ENCODE data around the gene AGBL5. TPM values are rescaled to one million over a fixed set of nuclear protein-coding genes. Genes with fewer than 3 reads are reported as not detected.
A peak's percentile ranks its signal among the peaks of the same experiment; 100 is the strongest.

AGBL5 gene
- total RNA-seq, 2 donors from 2014 or later, result 56.9 to 76.1 TPM

GRCh38 chr2:27042985-27043634, 8.4 kb upstream of the AGBL5 start:
- no peak overlapping the region for H3K27ac ChIP-seq (ENCODE audit: low read depth, low read length)
- peaks cover 34% of the 10 kb centered on the region for H3K36me3 ChIP-seq (ENCODE audit: control insufficient read depth, insufficient read depth, low read length)
- no peaks in the 10 kb centered on the region for H3K27me3 Mint-ChIP-seq (ENCODE audit: insufficient read depth)
- H3K9me3 Mint-ChIP-seq, result no peaks in the 10 kb centered on the region
- no peak overlapping the region for H3K27ac Mint-ChIP-seq
- no peaks in the 10 kb centered on the region for H3K4me1 Mint-ChIP-seq
- H3K36me3 Mint-ChIP-seq (ENCODE audit: low read depth), result peaks cover 37% of the 10 kb centered on the region
- DNase-seq, result no peak
- H3K9me3 ChIP-seq (ENCODE audit: control insufficient read depth, low read length), result no peaks in the 10 kb centered on the region
- no peak overlapping the region for H3K4me3 ChIP-seq (ENCODE audit: low read length)
- H3K4me1 ChIP-seq (ENCODE audit: control insufficient read depth, insufficient read depth, low read length), result no peaks in the 10 kb centered on the region
- TF ChIP-seq, protein P1, sequence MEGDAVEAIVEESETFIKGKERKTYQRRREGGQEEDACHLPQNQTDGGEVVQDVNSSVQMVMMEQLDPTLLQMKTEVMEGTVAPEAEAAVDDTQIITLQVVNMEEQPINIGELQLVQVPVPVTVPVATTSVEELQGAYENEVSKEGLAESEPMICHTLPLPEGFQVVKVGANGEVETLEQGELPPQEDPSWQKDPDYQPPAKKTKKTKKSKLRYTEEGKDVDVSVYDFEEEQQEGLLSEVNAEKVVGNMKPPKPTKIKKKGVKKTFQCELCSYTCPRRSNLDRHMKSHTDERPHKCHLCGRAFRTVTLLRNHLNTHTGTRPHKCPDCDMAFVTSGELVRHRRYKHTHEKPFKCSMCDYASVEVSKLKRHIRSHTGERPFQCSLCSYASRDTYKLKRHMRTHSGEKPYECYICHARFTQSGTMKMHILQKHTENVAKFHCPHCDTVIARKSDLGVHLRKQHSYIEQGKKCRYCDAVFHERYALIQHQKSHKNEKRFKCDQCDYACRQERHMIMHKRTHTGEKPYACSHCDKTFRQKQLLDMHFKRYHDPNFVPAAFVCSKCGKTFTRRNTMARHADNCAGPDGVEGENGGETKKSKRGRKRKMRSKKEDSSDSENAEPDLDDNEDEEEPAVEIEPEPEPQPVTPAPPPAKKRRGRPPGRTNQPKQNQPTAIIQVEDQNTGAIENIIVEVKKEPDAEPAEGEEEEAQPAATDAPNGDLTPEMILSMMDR (conservative IDR thresholded peaks at IDR 0.05), result no peak
- no peaks in the 10 kb centered on the region for H3K27me3 ChIP-seq (ENCODE audit: control insufficient read depth, insufficient read depth, low read length, poor library complexity, severe bottlenecking)
- WGBS, 2 experiments (ENCODE audit: insufficient coverage in 1 of 2, insufficient read length in 1 of 2), result 93 to 95% methylated on average over 7 of the region's 7 CpGs
- no peak overlapping the region for H3K4me3 Mint-ChIP-seq
- H3K9ac ChIP-seq (ENCODE audit: extremely low read depth, low read length, poor library complexity, severe bottlenecking), result no peak overlapping the region

GRCh38 chr2:27049422-27050280, 1.8 kb upstream of the AGBL5 start:
- peak; percentile 52 for DNase-seq
- Mint-ChIP-seq H3K36me3 (ENCODE audit: low read depth) (peaks cover 14% of the 10 kb centered on the region), H3K9me3 (peaks cover 2% of the 10 kb centered on the region), H3K4me3 (peak overlapping the region; percentile 90), H3K27ac (peak overlapping the region; percentile 96), H3K4me1 (peaks cover 24% of the 10 kb centered on the region), H3K27me3 (ENCODE audit: insufficient read depth) (no peaks in the 10 kb centered on the region)
- Histone ChIP-seq H3K9ac (ENCODE audit: extremely low read depth, low read length, poor library complexity, severe bottlenecking) (peak overlapping the region; percentile 49), H3K4me3 (ENCODE audit: low read length) (peak overlapping the region; percentile 96), H3K4me1 (ENCODE audit: control insufficient read depth, insufficient read depth, low read length) (peaks cover 11% of the 10 kb centered on the region), H3K27me3 (ENCODE audit: control insufficient read depth, insufficient read depth, low read length, poor library complexity, severe bottlenecking) (no peaks in the 10 kb centered on the region), H3K36me3 (ENCODE audit: control insufficient read depth, insufficient read depth, low read length) (peaks cover 8% of the 10 kb centered on the region), H3K9me3 (ENCODE audit: control insufficient read depth, low read length) (no peaks in the 10 kb centered on the region), H3K27ac (ENCODE audit: low read depth, low read length) (no peak overlapping the region)
- TF ChIP-seq, protein P1 (conservative IDR thresholded peaks at IDR 0.05), result no peak
- 9 to 14% methylated on average over 29 to 52 of the region's 52 CpGs for WGBS, 2 experiments (ENCODE audit: insufficient coverage in 1 of 2, insufficient read length in 1 of 2)

GRCh38 chr2:27050281-27050995, 1.0 kb upstream of the AGBL5 start:
- peaks cover 21% of the 10 kb centered on the region for H3K36me3 Mint-ChIP-seq (ENCODE audit: low read depth)
- peak; percentile 99 for DNase-seq
- Histone ChIP-seq H3K4me3 (ENCODE audit: low read length) (peak overlapping the region; percentile 96), H3K4me1 (ENCODE audit: control insufficient read depth, insufficient read depth, low read length) (peaks cover 11% of the 10 kb centered on the region), H3K27ac (ENCODE audit: low read depth, low read length) (peak overlapping the region; percentile 91), H3K9me3 (ENCODE audit: control insufficient read depth, low read length) (no peaks in the 10 kb centered on the region), H3K9ac (ENCODE audit: extremely low read depth, low read length, poor library complexity, severe bottlenecking) (peak overlapping the region; percentile 49), H3K27me3 (ENCODE audit: control insufficient read depth, insufficient read depth, low read length, poor library complexity, severe bottlenecking) (no peaks in the 10 kb centered on the region), H3K36me3 (ENCODE audit: control insufficient read depth, insufficient read depth, low read length) (peaks cover 16% of the 10 kb centered on the region)
- H3K4me1 Mint-ChIP-seq, result peaks cover 24% of the 10 kb centered on the region
- peaks cover 2% of the 10 kb centered on the region for H3K9me3 Mint-ChIP-seq
- peak overlapping the region; percentile 96 for H3K27ac Mint-ChIP-seq
- H3K4me3 Mint-ChIP-seq, result peak overlapping the region; percentile 90
- 0 to 1% methylated on average over 22 to 48 of the region's 48 CpGs for WGBS, 2 experiments (ENCODE audit: insufficient coverage in 1 of 2, insufficient read length in 1 of 2)
- TF ChIP-seq, protein P1 (conservative IDR thresholded peaks at IDR 0.05), result peak; percentile 66
- H3K27me3 Mint-ChIP-seq (ENCODE audit: insufficient read depth), result no peaks in the 10 kb centered on the region

Data from endodermal cell (in vitro differentiated cells).